Stimulated activated naive CD4-positive, alpha-beta T cell (primary cell): Measurements from ENCODE around the gene ECI2.
"Not testable (repeated sequence)": the region's sequence is repeated elsewhere in the genome, so short reads cannot be mapped to it uniquely, and the experiment has no call there.

Source experiments
- DNase-seq, 6 experiments: peaks; one replicate each; lab custom pipeline; 2025; lab: John Stamatoyannopoulos, UW

ECI2 gene

DNA sequence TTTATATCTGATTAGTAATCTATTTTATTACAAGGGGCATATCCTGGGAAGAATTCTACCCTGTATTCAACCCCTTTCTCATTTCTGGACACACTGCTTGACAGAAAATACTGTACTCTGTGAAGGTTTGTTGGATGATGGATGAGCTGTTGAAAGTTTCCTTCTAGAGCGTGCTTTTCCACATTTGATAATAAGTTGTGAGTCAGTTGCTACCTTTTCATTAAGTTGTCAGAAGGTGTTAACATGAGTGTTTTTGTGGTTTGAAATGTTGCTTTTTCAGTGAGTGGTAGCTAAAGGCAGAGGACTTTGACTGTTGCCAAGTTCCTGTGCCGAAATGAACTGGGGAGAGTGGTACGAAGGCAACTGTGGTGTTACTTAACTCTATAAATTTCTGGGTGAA is 3.9 kb upstream of the ECI2 start:
- no peak for DNase-seq

DNA sequence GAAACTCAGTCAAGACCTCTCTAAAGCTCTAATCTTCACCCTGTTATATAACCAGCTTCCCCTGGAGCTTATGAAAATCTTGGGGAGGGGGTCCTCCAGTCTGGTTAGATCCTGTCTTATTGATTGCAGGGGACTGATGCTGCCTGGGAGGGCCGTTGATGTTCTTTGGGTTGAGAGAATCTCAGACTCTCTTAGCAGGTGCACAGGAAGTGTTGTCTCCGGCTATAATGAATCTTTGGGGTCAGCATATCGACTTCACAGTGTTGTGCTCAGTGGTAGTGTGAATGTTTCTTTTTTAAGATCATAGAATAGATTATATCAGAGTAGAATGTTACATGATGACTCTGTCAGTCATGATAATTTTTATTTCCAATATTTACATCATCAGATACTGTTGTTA is 2.8 kb upstream of the ECI2 start:
- DNase-seq: no peak

DNA sequence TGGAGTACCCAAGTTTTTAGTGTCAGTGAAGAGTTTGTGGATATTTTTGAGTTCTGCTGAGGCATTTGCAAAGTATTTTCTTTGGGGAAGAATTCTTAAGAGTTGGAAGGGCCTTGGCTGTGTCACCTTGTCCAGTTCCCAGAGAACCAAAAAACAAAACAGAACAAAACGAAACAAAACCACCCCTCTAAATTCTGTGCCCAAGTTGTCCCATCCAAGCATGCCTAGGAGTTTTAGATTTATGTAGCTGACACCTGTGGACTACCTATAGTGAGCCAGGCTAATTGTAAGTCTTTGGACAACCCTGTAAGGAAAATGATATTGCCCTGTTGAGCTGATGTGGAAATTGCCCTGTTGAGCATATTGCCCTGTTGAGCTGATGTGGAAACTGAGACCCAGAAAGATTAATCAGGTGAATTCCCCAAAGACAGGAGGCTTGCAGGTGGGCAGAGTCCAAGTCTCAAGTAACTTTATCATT is 1.0 kb upstream of the ECI2 start:
- DNase-seq: no peak

DNA sequence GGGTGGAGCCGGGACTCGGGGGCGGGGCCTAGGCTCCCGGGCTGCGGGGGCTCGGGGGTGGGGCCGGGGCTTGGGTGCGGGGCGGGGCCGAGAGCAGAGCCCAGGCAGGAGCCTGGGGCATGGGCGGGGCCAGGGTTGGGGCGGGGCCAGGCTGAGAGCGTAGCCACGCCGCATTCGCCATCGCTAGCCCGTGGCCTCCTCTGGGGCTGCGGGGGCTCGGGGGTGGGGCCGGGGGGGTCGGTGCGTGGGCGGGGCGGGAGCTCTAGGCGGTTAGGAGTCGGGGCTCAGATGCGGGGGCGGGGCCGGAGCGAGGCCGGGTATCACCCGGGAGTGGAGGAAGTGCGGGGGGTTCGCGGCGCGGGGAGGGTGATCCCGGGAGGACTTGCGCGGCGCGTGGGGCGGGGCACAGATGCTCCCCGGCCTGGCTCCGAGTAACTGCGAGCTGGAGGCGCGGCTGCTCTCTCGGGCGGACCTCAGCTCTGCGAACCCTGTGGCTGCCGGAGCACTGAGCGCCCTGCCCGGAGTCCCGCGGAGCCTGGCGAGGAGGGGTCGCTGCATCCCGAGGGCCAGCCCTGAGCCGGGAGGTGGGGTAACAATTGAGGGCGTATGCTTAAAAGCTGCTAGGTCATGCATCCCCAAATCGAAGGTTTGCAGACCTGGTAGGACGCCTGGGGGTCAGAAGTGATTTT is 434 bp upstream of the ECI2 start:
- DNase-seq: peak; percentile 88 to 99 (median 93)

DNA sequence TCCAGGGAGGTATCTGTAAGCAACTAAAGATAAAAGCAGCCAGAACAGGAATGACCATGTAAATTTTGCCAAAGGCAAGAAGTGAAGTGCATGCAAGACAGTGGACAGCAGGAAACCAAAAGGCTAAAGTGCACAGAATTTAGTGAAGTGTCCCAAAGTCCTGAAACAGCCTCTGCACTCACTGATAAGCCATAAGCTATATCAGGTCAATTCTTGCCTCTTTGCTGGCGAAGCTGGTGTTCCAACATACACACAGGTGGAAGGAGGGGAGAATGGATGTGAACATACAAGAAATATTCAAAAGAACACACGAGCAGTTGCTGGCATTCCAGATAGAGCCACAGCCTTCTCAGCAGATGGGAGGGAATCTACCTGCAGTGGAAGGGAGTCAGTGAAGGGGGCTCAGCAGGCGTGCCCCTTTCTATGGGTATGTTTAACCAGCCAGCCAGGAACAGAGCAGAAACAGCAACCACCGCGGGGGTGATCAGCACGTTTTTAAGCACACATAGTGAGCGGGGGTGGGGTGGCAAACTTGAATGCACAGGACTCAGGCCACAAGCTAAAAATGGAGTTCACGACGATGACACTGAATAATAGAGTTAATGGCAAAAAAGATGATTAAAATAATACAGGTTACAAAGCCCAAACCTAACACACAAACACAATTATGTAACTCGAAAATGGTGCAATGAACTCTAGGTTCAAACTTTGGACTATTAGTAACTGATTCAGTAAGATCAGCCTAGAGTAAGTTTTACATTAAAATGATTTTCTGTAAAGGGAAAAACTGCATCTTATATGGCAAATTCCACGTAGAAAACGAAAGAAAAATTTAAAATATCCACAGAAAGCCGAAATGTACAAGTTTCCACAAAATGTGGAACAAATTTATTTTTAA is 1.2 kb downstream of the ECI2 start:
- peak in 3 of 6 experiments; percentile 5 to 32 (median 16) for DNase-seq

DNA sequence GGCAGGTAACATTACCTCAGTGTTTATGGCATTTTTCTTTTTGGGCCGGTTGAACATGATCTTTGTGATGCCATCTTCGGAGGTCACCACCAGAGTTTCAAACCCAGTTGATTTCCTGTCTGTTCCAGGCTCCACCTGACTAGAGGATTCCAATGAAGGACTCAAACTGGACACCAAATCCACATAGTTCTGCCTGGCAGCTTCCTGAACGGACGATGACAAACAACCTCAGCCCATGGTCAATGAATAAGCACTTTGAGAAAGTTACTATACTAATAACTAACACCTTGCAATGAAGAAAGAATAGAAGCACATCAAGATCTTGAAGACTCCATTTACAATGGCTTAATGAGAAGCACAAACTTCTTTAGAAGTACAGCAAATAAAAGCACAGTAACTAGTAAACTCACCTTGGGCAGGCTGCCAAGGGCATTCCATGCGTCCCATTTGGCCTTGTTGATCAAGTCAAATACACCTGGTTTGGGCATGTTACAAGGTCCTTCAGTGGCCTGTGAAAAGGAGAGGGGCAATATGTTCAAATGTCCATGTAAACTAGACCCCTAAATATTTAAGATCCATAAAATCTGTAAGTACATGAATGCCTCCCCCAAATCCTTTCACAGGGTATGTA is 4.9 kb downstream of the ECI2 start:
- DNase-seq: no peak

DNA sequence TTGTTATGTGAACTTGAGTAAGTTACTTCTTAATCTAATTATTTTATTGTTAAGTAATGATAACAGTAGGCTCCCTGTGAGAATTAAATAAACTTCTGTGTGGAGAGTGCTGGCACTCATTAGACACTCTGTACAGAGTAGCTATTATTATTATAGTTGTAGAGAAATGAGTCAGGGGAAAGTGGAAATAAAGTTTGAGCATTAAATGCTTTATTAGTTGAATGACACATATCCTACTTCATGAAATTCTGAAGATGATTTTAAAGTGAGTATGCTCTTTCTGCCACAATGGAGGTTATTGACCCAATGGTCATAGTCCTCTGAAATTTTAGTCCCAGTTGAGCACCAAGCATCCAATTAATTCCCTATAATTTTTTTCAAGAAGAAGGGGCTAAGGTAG is 5.9 kb downstream of the ECI2 start:
- DNase-seq: no peak

DNA sequence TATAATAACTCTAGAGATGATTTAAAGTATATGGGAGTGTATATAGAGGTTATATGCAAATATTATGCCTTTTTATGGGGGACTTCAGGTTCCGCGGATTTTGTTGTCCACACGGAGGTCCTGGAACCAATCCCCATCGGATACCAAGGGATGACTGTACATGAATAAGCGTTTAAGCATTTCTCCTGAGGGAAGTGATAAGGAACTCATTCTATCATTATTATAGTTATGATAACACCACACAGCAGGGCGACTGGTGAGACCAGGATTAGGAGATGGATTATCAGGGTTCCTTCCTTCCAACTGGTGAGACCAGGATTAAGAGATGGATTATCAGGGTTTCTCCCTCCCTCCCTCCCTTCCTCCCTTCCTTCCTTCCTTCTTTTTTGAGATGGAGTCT is 6.6 kb downstream of the ECI2 start:
- no peak for DNase-seq

DNA sequence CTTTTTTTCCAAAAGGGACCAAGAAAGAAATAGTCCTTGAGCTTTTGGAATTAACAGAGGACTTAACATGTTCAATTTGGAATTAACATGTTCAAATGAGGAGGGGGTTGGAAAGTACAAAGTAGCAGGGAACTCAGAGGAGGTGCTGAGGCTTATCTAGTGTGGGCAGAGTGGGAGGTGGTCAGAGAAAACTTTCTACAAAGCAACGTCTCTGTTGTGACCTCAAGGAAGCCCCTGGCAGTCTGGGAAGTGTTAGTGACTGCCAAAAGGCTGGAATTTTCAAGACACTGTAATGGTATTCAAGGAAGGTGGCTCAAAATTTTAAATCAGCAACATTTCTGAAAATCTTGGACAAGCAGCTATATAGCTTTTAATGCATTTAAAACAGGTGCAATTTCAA is 7.3 kb downstream of the ECI2 start:
- no peak for DNase-seq

DNA sequence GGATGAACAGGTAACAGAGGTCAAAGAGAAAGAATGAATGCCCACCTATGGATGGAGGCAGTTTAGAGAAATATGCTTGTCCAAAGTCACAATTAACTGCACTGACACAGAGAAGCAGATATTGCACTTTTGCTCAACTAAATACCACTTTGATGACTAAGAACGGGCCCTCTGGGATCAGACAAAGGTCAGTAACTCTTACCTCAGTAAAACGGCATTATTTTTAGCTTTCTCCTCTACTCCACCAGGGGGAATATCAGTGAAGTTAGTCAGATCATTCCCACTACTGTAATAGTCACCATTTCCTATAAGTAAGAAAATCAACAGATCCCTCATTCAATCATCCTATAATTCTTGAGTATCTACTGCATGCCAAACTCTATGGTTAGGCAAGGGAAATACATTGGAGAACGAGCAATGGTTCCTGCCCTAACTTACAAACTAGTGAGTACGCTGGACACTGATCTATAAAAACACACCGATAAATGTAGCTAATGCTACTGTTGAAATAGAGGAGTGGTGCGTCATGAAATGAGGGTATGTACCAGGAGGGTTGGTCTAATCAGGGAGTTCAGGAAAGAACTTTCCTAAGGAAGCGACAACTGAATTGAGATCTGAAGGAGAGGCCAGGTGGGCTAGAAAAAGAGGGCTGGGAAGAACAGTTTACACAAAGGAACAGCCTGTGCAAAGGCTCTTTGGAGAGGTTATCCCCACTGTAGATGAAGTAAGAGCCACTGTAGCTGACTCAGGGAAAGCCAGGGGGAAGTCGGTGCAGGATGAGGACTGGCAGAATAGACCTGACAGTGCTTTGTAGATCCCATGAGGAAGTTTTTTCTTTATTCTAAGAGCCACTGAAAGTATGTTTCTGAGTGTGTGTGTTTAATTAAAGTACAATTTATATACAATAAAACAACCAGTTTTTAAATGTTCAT is 9.2 kb downstream of the ECI2 start:
- DNase-seq: no peak

DNA sequence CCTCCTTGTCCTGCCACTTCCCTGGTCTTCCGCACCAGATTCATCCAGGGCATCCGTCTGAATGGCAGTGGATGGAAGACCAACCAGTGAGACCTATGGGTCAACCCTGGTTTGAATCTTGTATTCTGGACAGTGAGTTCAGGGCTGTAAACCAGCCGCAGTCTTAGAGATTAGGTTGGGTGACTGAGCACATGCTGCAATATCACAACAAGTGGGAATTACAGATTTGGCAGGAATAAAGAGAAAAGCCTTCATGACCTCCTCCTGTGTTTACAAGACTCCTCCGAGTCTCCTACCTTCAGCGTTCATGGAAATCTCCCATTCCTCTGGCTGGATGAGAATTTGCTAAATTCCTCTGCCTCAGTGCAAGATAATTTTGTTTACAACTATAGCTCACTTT is 9.9 kb downstream of the ECI2 start:
- DNase-seq: no peak

DNA sequence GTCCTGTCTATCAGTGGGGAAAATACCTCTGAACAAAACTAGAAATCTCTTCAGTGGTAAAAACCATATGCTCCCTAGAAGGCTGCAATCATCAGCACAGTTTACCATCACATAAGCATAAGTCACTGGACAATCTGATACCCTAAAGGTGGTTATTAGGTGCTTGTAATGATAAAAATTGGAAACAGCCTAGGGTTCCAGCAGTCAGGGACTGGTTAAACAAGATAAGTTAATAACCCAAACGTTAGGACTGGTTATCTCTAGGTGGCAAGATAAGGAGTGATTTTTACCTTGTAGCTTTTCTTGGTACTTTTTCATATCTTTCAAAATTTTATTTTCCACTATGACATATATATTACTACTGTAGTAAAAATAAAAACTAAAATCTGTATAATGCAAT is 11.0 kb downstream of the ECI2 start:
- no peak for DNase-seq

DNA sequence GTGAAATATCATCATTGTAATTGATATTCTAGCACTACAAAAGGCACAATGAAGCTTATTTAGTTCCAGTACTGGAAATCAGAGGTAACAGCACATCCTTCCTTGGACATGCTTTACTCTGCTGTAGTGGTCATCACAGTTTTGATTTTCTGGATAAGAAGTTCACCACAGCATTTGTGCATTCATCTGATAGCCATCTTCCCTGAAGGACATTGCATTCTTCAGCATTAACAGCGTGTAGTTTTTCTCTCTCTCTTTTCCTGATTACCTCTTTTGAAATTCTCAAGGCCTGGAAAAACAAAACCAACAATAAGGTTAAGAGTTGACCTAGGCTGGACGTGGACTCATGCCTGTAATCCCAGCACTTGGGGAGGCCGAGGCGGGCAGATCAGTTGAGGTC is 19.6 kb downstream of the ECI2 start:
- DNase-seq: no peak

DNA sequence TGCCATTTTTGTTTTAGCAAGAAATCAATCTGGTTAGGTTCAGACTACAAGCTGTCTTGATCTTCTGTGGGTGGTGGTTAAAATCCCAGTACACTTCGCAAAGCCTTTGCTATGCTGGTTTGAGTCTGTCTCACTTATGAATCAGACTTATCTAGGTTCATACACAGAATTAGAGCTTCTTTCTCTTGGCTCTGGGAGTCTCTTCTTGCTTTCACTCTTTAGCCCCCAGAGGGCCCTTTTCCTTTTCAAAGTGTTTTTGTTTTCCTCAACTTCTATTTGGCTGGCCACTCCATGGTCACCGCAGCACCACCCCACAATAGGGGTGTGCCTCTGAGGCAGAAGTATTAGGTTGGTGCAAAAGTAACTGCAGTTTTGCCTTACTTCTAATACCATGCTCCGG is 21.3 kb downstream of the ECI2 start:
- DNase-seq: no peak

DNA sequence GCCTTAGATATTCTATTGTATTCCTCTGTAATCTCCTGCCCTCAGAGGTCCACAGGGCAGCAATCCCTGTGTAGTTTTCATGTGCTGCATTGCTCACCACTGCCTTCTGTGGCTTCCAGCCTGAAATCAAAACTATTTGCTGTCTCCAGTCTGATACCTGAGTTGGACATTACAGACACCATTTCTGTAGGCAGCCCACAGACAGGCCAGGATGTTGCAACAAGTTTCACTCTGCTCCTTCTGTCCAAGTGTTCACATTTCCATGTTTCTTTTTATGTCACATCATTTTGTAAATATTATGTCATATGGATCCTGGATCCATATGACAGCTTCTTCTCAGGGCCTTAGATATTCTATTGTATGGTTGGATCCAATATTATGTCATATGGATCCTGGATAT is 21.7 kb downstream of the ECI2 start:
- no peak for DNase-seq

DNA sequence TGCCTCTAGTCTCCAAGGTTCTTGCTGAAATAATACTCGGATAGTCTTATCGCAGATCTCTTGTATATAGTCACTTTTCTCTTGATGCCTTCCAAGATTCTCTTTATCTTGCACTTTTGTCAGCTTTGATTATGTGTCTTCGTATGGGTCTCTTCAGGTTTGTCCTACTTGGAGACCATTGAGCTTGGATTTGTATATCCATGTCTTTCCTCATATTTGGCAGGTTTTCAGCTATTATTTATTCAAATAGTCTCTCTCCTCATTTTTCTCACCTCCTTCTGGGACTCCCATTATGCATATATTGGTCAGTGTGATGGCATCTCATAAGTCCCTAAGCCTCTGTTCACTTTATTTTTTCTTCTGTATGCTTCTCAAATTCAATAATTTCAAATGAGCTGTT is 23.0 kb downstream of the ECI2 start:
- DNase-seq: no peak

DNA sequence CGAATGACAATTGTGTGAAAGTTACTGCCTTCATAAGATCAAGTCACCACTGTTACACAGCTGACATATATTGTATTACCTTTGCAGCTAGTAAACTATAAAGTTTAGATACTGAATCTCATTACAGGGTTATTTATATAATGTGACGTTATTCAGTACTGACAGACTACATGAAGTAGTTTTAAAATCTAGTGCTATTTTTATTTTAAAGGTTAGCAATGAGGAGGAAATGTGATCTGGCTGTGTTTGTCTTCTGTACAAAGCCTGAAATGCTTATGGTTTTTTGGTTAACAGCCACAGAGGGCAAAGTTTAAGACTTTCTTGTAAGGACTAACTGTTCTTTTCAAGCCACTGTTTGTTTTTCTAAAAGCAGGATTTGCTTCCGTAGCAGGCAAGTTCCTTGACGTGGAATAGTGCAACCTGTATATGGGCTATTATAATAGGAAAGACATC is 26.0 kb downstream of the ECI2 start:
- not testable (repeated sequence) for DNase-seq

DNA sequence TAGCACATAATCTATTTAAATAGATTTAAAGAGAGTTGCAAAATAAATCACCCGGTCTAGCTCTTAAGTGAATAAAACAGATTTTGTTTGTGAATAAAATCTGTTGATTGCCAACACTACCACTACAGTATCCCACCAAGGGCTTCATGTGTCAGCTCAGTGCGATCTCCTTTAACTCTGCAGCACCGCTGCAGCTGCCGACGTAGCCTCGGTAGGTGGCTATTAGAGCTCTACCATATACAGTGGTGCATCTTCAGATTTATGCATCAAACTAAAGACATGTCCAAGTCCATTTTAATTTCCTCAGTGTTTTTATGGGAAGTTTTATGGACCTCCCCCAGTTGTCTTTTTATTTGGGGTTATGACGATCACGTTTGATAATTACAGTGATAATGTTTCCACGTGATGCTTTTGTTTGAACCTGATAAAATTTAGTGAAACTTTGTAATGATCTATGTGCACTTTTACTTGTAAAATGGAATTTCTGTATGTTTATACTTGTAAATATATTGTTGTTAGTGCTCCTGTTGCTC is 26.7 kb downstream of the ECI2 start:
- DNase-seq: no peak

DNA sequence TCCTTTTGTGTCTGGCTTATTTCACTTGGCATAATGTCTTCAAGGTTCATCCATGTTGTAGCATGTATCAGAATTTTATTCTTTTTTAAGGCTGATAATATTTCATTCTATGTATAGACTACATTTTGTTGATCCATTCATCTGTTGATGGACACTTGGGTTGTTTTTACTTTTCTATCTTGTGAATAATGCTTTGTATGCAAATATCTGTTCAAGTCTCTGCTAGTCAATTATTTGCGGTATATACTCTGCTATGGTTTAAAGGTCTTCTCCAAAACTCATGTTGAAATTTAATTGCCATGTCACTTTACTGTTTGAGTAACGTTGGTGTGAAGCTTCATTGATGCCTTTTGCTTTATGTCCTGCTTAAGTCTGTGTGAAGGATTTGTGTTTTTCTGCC is 27.5 kb downstream of the ECI2 start:
- no peak for DNase-seq

DNA sequence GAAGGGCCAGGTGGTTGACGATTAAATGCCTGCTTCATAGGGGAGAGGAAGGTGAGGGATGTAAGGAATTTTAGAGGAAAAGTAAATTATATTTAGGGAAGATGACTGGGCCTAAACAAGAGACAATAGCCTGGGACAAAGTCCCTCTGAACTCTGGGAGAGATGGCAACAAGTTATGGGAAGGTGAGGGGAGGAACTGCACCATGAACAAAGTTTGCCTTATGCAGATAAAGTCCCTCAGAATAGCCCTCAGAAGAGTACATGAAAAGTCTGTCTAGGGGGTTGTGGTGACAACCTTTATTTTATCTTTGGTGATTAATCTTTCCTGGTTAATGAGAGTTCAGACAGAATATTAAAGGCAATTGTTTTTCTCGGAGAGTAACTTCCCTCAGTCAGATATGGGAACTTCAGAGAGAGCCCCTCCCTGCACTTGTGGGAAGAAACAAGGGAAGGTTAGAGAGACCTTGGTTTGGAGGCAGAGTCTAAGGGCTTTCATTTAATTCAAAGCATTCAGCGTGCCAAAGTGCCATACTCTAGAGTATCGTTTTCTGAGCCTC is 29.3 kb downstream of the ECI2 start:
- no peak for DNase-seq

DNA sequence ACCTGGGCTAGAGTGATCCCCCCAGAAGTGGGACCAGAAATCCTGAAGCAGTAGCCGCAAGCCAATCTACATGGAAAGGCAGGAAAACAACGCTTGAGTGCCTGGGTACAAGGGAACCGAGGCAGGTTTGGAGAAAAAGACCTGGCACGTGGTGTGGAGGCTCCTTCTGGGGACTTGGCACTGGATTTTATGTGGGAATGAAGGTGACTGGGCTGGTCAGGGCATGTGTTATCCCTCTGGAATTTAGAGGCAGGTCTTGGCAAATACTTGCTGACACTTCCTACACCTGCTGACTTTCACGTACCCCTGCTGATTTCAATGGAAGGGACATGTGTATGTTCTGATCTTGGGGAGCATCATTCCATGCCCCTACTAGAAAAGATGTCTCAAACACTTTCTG is 31.4 kb downstream of the ECI2 start:
- no peak for DNase-seq
